B cell (primary cell): ENCODE data around the gene SPPL2C.

Experiments
- EZH2 ChIP-seq: IDR thresholded peaks from 2 replicates; pipeline ENCODE4 v1.6.1; 2012; ENCODE audit warnings: borderline replicate concordance, low read depth, mild to moderate bottlenecking, moderate library complexity, low read length; ENCODE audit not compliant: insufficient read depth, poor library complexity, severe bottlenecking
- TF ChIP-seq, protein P1 (sequence below): fragments of 200-600 bp; IDR thresholded peaks from one replicate; pipeline ENCODE4 v1.8.0; 2022; ENCODE audit warnings: antibody characterized with exemption, mild to moderate bottlenecking

GRCh38 chr17:45841883-45842525 lies 2.7 kb upstream of the SPPL2C start:
- TF ChIP-seq, protein P1, sequence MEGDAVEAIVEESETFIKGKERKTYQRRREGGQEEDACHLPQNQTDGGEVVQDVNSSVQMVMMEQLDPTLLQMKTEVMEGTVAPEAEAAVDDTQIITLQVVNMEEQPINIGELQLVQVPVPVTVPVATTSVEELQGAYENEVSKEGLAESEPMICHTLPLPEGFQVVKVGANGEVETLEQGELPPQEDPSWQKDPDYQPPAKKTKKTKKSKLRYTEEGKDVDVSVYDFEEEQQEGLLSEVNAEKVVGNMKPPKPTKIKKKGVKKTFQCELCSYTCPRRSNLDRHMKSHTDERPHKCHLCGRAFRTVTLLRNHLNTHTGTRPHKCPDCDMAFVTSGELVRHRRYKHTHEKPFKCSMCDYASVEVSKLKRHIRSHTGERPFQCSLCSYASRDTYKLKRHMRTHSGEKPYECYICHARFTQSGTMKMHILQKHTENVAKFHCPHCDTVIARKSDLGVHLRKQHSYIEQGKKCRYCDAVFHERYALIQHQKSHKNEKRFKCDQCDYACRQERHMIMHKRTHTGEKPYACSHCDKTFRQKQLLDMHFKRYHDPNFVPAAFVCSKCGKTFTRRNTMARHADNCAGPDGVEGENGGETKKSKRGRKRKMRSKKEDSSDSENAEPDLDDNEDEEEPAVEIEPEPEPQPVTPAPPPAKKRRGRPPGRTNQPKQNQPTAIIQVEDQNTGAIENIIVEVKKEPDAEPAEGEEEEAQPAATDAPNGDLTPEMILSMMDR = no peak
- no peak for TF ChIP-seq EZH2
